GM21423 (cell line): ENCODE results near the gene RAB37.

Source experiments
- ATAC-seq: cut with Tn5 transposase; IDR thresholded peaks from one replicate; pipeline ENCODE4 v1.9.1; 2021; ENCODE audit warnings: mild to moderate bottlenecking, moderate library complexity; ENCODE audit not compliant: unreplicated experiment

RAB37 gene

DNA sequence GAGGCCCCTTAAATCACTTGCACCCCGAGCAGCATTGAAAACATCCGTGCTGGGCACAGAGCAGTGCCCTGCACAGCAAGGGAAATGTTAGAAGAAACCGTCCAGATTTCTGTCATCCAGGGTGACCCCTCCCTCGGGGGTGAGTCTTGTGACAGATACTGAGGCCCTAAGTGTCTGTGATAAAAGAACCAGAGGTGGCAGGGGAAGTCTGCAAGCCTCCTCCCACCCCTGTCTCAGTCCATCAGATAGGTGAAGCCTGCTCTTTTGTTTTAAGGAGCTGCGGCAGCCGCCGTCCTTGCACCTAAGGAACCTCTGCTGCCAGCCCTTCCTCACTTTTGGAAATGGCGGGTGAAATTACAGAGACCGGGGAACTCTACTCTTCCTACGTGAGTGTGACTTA is 39.9 kb downstream of the RAB37 start:
- no peak for ATAC-seq

DNA sequence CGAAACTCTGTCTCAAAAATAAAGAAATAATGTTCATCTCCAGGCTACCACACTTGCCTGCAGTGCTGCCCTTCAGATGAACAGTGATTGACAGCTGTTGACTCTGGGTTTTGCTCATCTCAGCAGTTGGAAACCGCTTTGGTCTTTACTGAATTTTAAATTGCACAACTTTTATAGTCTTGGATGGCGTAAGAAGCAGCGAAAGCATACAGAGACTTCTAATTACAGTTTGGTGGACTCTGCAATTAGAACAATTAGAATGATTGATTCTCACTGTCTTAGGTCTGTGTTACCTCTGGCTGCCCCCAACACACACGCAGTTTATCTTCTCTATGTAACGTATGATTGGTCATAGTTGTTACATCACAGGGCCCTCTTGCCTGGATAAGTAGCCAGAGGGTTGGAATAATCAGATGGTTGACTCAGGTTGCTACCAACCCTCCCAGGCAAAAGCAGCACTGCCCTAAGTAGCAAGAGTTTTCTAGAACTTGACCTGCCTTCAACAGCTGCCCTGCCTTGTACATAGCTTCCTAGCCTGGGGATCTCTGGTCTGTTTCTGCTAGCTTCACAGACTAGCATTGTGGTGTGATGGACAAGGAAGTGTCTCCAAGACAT is 41.0 kb downstream of the RAB37 start:
- no peak for ATAC-seq

DNA sequence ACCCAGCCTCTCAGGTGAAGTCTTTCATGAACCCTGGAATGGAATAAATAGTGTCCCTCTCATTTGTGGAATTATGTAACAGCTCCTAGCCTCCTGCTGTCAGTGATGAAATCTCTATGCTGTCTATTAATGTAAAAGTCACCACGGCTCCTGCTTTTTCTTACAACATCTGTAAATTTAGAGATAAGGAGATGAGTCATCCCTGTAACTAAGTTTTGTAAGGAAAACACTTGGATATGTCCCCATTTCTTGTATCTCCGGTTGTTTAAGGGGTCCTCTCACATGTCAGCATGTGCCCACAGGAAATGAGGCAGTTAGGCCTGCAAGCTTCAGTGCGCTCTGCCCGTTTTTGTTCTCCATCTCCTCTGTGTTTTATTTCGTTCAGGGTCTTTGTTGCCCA is 41.9 kb downstream of the RAB37 start:
- no peak for ATAC-seq

DNA sequence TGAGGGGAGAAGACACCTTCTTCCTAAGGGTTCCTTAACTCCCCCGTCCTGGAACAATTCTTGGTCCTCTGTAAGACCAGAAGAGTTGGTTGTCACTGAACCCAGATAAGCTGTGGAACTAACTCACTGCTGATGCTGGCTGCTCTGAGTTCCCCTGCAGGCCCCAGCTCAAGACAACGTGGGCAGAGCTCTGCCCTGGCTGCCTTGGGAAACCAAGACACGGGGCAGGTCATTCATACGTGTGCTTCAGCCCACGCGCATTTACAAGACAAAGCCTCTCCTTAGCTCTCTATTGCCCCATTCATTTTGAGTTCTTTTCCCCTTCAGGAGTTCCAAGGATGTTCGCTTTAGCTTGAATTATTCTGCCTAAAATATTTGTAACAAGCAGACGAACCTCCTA is 42.4 kb downstream of the RAB37 start:
- no peak for ATAC-seq

DNA sequence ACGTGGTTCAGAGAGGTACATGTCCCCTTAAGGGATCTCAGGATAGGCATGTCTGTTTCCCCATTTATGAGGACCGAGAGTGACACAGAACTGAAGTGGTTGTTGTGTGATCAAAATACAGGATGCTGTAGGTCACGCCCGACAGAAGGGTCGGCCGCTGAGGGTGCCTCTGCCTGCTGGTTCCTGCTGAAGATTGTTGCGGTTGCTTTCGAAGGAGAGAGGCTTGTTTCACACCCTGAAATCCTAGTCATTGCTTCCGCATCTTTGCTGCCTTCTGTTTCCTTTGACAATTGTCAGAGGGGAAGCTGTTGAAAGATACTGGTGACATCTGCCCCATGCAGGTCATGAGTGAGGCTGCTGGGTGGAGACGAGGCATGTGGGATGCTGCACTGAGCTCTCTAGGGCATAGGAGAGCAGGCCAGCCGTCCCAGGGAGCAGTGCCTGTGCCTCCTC is 42.9 kb downstream of the RAB37 start:
- ATAC-seq: peak; percentile 51

DNA sequence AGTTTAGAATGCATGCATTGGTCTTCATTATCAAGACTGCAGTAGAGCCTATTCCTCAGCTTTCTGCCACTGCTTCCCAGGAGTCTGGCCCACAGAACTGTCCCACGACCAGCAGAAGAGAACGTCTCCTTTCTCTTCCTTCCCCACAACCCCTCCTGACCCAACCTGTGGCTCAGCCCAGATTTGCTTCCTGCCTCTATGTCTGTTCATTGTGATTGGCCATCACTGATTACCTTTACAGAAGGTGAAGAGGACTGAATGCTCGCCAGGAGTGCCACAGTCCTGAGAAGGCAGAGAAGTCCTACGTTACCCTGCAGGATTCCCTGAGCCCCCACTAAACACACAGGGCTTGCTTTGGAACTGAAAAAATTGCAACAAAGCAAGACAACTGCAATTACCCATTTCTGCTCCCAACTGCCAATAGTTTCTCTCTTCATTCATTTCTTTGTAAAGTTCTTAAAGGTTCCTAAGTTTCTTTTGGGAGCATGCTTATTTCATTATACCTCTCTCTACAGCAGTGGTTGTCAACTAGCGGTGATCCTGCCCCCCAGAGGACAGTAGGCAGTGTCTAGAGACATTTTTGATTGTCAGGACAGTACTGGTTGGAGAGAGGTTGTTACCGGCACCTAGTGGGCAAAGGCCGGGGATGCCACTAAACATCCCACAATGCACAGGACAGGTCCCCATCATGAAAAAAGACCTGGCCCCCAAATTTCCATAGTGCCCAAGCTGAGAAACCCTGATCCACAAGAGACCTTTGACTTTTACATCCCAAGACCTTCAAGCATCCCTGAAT is 43.6 kb downstream of the RAB37 start:
- no peak for ATAC-seq

DNA sequence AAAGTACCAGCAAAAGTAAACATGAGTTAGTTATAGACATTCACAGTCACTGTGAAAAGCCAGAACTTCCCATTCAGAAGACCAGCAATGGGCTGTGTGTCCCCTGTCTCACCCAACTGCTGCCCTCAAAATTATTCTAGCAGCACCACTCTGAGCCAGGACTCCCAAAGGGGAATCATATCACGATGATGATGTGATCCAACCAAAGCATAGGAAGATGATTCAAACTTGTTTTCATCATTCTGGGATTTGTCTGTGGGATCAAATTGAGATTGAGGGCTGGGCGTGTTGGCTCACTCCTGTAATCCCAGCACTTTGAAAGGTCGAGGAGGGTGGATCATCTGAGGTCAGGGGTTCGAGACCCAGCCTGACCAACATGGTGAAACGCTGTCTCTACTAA is 45.5 kb downstream of the RAB37 start:
- ATAC-seq: no peak

DNA sequence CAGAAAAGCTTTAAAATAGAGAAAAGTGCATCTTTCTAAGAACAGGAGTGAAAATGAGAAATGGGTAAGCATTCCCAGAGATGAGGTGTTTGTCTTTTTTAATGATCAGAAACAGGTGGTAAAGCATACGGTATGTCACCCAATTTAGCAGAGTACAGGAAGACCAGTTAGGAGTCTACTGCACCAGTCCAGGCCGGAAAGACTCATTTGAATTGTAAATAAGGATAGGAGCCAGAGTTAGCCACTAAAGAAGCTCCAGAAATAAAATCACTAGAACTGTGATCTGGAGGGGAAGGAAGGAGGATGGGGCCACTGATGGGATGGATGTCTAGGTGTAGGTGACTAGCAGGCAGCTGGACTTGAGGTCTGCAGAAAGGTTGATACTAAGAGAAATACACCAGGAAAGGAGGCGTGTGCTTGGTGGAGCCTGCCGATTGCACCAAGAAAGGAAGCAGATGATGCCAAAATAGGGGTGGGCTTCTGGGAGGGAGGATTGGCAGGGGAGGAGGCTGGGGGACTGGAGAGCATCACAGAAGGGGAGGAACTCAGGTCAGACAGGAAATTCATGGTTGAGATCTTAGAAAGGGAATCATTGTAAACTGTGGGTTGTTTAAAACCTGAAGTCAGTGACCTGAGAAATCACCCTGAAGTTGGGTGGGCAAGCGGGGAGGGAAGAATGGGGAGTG is 47.2 kb downstream of the RAB37 start:
- no peak for ATAC-seq

DNA sequence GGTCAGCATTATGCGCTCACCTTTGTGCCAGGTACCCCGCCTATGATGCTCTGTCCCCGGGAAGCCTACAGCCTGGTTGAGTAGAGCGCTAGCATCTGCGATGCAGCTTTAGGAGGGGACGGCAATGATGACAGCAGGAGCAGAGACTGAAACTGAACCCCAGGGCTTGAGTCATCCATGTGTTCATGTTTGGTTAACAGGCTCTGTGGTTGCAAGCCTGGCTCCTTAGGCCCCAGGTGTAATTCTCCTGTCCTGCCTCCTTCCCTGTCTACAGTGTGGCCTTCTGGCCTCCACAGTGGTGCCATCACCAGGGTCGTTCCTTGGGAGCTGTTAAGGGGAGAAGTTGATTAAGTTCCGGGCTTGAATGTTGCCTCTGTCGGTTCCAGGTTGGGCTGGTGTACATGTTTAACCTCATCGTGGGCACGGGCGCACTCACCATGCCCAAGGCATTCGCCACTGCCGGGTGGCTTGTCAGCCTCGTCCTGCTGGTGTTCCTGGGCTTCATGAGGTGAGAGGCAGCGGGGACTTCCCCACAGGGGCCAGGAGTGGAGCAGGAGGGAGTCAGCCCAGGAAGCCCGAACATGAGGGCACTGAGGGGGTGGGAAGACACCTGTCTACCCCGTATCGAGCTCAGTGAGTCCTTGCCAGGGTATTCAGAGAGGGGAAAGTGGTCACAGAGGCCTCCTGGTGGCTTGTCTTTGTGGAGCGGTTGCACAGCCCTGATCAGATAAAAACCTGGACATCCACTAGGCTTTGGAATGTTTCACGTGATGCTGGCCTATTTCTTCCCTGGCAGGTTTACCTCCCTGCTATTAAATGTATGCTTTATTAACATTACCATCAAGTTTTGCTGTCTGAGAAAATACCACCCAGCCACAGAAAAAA is 48.3 kb downstream of the RAB37 start:
- no peak for ATAC-seq

DNA sequence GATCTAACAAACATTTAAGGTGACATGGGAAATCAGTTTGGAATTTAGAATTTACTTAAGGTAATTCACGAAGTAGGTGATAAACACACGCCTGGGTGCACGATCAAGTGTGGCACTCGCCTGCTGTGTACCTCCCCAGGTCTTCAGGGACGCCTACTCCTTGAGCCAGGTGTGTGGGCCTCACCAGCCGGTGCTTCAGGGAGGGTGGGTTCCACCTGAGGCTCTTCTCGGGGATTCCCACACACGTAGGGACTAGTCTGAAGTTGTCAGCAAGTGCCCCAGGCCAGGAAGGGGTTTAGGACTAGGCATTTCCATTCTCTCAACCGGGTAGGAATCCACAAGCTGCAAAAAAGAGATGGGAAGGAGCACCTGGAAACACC is 48.9 kb downstream of the RAB37 start:
- ATAC-seq: no peak

DNA sequence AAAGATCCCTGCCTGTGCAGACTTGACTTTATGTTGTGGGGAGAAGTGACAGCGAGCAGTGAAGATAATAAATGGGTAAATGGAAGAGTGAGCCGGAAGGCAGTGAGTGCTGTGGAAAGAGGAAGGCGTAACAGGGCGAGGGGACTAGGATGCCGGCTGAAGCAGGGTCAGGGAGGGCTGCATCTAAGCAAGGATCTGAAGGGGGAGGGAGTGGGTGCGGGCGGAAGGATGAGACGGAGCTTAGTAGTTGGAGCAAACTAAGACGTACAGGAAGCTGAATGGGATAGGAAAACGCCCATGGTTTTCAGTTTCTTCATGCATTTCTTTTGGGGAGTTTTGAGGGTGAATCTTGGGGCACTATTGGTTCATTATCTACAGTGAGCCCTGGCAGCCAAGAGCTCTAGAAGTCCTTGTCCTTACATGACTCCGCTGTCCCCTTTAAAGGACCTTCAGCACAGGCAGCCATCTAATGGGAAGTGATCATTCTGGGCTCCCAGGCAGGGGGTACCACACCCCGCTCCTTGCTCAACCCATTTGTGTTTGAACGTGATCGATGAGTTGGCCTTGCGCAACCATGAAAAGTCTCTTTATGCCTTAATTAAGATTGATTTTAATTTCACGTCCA is 49.5 kb downstream of the RAB37 start:
- ATAC-seq: no peak

DNA sequence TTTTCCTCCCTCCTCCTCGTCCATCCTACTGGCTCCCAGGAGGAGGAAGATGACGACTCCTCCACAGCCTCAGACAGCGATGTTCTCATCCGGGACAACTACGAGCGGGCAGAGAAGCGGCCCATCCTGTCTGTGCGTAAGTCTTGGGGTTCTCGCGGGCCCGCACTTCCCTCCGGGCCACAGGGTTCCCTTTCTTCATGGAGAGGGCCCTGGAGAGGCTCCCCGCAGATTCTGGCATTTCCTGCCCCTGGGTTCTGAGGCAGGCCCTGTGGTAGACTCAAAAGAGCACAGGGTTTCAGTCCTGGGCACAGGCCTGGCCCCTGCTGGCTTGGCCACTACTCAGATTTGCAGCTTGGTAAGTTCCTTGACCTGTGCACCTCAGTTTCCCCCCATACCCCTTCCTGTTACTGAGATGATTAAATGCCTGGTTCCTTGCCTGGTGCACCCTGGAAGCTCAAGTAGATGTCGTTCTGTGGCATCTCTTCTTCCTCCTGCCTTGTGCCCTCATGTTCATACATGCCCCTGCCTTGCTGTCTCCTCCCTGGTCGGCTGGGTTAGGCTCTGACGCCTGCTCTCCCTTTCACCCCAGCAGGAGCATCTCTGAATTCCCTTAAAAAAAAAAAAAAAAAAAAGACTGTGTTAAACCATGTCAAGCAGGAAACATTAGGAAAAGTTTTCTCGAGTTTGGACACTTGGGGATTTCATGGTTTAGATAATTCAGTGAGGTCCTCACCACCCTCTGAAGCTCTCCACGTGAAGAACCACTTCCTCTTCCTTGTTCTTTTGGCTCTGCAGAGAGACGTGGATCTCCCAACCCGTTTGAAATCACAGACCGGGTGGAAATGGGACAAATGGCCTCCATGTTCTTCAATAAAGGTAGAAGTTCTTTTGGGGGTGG is 53.4 kb downstream of the RAB37 start:
- ATAC-seq: no peak

DNA sequence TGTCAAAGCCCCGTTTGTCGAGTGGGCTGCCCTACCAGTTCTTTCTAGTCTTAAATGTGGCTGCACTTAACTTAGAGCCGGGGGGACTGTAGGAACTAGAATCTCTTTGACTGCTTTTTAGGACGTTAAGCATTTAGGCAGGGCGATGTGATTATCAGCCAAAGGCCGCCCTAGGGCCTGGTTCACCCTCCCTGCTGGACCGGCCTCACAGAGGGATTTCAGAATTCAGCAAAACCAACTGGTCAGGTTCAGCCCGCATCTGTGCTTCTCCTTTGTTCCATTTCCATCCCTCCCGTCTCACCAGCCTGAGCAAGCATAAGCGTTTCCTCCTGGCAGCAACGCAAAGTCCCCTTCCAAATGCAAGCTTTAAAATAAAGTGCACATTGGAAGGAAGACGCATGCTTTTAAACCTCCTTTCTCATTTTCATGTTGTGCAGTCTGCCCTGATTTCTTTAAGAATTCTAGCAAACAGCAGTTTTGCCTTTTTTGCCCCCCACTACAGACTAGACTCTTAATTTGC is 55.6 kb downstream of the RAB37 start:
- ATAC-seq: no peak

DNA sequence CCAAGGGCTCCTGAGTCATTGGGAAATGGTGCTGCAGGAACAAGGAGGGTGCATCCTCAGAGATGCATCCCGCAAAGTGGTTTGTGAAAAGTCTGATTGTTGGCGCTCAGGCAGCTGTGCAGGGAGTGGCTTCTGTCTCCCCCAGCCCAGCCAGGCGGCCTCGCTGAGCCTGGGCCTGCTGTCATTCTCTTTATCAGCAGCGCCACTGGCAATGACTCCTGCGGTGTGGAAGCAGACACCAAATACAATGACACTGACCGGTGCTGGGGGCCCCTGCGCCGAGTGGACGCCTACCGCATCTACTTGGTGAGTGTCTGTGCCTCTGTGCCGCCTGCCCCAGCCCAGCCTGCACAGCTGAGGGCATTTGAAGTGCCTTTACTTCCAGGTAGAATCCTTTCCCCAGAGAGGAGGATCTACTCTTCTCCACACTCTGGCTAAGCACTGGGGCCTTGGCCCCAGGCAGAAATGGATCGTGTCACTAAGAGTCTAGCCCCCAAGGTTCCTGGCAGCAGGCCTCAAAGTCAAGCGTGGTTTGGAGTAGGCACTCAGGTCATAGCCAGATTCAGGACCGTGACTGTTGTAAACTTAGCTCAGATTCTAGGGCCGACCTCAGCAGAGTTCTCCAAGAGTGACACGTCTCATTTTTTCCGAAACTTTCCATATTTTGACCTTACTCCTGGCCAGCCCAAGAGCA is 58.4 kb downstream of the RAB37 start:
- ATAC-seq: no peak

DNA sequence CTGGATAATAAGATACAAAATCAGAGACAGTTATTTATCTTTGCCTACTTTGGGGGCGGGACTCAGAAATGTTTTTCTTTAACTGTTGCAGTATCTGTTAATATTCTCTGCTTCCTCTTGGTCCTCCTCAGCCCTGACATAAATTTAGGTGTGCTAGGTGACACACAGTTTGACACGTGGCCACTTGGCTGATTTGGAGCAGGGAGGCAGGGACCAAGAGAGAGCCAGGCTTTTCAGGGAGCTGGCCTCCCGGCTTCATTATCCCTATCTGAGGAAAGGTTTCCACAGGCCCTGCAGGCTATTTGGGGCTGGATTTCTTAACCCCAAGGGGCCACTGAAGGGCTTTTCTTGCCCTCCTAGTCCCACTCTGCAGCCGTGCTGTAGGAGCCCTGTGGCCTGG is 59.2 kb downstream of the RAB37 start:
- ATAC-seq: no peak

DNA sequence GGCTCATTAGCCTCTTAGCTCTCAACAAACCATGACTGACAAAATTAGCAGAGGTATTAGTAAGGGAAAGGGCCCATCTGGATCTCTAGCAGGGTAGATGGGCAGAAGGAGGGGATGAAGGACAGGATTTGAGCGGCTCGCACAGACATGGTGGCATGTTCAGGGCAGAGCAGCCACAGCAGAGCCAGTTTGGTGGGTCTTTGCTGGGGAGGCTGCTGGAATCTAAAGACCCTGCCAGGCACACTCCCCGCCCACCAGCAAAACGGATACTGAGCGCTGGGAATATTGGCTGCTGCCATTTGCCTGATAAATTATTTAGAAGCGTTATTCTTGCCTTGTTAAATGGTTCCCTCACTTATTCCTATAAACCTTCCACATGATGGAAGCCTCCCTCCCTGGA is 59.8 kb downstream of the RAB37 start:
- no peak for ATAC-seq
